ENCODE data around the gene TMEM117. TPM values are rescaled to one million over a fixed set of nuclear protein-coding genes. Genes with fewer than 3 reads are reported as not detected.

Gene TMEM117
- total and polyA plus RNA-seq, 10 of the 15 experiments (the other 5 are each of a cell fraction or from before 2014, with no cell fraction given), result 3.1 to 8.2 (median 6.1) TPM

DNA sequence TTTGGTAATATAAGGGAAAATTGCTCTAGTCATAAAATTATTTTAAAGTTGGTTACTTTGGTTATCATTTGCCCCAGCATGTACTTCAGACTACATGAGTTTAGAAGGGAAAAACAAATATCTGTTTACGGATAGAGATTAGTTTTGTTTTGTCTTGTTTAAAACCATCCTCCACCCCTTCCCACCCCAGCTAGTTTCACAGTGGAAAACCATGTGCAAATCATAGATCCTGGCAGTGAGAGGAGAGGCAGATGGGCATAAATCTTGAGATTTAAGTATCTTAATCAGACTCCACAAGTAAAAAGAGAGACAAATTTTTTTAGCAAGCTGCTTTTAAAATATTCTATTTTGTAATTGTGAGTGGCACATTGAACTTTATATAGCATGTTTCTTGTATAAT is 424.7 kb downstream of the TMEM117 start:
- H4K20me1 ChIP-seq (ENCODE audit: control insufficient read depth, insufficient read depth), result no peaks in the 10 kb centered on the region
- H3K27me3 ChIP-seq (replicated peaks in 1 of 2; ENCODE audit: control insufficient read depth in 2 of 2, insufficient read depth in 2 of 2, low read length in 1 of 2), result no peaks in the 10 kb centered on the region
- 100% methylated on average over 1 of the region's 1 CpG for WGBS (ENCODE audit: insufficient coverage, insufficient replicate concordance, low lambda C conversion rate, missing lambda C conversion rate)
- POLR2A ChIA-PET, result no interaction called here
- H2AFZ ChIP-seq (ENCODE audit: control insufficient read depth, low read depth, low read length), result no peak overlapping the region
- SMC1A ChIA-PET (ENCODE audit: uncharacterized antibody, unreplicated experiment), result interaction anchor here (1.4 to 1.8 kb wide), 2 partner anchors 9 to 10 kb away, joined by 4 to 6 read pairs; no protein-coding TSS in a partner anchor
- H3K4me2 ChIP-seq (ENCODE audit: control insufficient read depth, insufficient read depth), result no peak overlapping the region
- no peaks in the 10 kb centered on the region for H3K4me1 ChIP-seq (ENCODE audit: control insufficient read depth, insufficient read depth, low read length)
- TF ChIP-seq BHLHE40 (IDR thresholded peaks at IDR 0.05; ENCODE audit: borderline replicate concordance in 1 of 2, low read depth in 2 of 2, low read length in 1 of 2) (no peak), EZH2 (IDR thresholded peaks at IDR 0.05; ENCODE audit: borderline replicate concordance, control insufficient read depth, low read depth, low read length) (no peak)
- RAD21 ChIA-PET (ENCODE audit: unreplicated experiment), result no interaction called here
- H3K36me3 ChIP-seq (ENCODE audit: control insufficient read depth in 2 of 2, insufficient read depth in 2 of 2, low read length in 1 of 2), result no peaks in the 10 kb centered on the region
- FAIRE-seq (no peak), DNase-seq (ENCODE audit: low read depth, low spot score) (no peak), ATAC-seq (no peak)
- no TSS peak for BruUV-seq (replicated peaks)
- H3K4me3 ChIP-seq, result no peak overlapping the region
- CTCF ChIA-PET, result interaction anchor here (0.8 kb wide), 1 partner anchor 213 kb away, joined by 3 read pairs; no protein-coding TSS in a partner anchor
- no peaks in the 10 kb centered on the region for H3K79me2 ChIP-seq (ENCODE audit: control insufficient read depth, insufficient read depth, low read length)
- H3K9ac ChIP-seq (ENCODE audit: control insufficient read depth, insufficient read depth, low read length), result no peak overlapping the region
- intact Hi-C loops (cut with micrococcal nuclease; ENCODE audit: unreplicated experiment), result no loop called here
- H3K27ac ChIP-seq (ENCODE audit: control insufficient read depth, insufficient read depth), result no peak overlapping the region
- no peaks in the 10 kb centered on the region for H3K9me3 ChIP-seq (replicated peaks; ENCODE audit: control insufficient read depth, insufficient read depth, low read length)
- in situ Hi-C loops (cut with MboI), result no loop called here

DNA sequence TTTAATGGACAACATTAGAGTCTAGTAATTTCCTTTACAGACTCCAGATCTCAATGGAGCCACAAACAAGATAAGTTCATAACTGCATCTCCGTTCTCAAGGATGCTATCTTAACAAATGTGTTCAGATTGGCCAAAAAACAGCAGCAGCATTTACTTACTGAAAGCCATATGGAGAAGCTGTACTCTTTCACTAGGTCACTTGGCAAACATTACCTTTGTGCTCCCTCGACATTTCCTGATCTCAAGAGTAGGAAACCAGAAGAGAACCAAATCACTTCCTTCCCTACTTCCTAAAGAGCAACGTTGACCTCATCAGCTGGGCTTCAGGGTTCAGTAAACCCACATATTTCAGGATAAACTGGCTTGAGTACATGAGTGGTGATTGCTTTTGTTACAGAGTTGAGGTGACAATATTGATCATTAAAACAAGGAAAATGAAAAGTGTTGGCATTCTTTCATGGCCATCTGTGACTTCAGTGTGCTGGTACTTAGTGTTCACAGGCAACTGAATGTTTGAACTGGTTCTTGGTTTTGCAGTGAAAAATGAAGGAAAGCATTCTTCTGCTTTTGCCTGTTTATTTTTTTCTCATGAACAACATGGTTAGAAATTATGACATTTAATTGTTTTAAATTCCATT is 449.6 kb downstream of the TMEM117 start:
- WGBS (ENCODE audit: insufficient coverage, insufficient replicate concordance, low lambda C conversion rate, missing lambda C conversion rate), result 1% methylated on average over 3 of the region's 3 CpGs
- no peaks in the 10 kb centered on the region for H4K20me1 ChIP-seq (ENCODE audit: control insufficient read depth, insufficient read depth)
- FAIRE-seq, result no peak
- H3K9me3 ChIP-seq (replicated peaks; ENCODE audit: control insufficient read depth, insufficient read depth, low read length), result no peaks in the 10 kb centered on the region
- no peak overlapping the region for H3K27ac ChIP-seq (ENCODE audit: control insufficient read depth, insufficient read depth)
- H3K4me3 ChIP-seq, result no peak overlapping the region
- ChIA-PET POLR2A (no interaction called here), SMC1A (ENCODE audit: uncharacterized antibody, unreplicated experiment) (no interaction called here), CTCF (no interaction called here), RAD21 (ENCODE audit: unreplicated experiment) (no interaction called here)
- intact Hi-C loops (cut with micrococcal nuclease; ENCODE audit: unreplicated experiment), result no loop called here
- no peaks in the 10 kb centered on the region for H3K36me3 ChIP-seq (ENCODE audit: control insufficient read depth in 2 of 2, insufficient read depth in 2 of 2, low read length in 1 of 2)
- TF ChIP-seq KLF5 (IDR thresholded peaks at IDR 0.05; ENCODE audit: partially characterized antibody), result no peak
- DNase-seq (ENCODE audit: low read depth, low spot score), result no peak
- H3K4me2 ChIP-seq (ENCODE audit: control insufficient read depth, insufficient read depth), result no peak overlapping the region
- in situ Hi-C loops (cut with MboI), result no loop called here
- H3K27me3 ChIP-seq (replicated peaks in 1 of 2; ENCODE audit: control insufficient read depth in 2 of 2, insufficient read depth in 2 of 2, low read length in 1 of 2), result no peaks in the 10 kb centered on the region
- no peak overlapping the region for H3K9ac ChIP-seq (ENCODE audit: control insufficient read depth, insufficient read depth, low read length)
- BruUV-seq (replicated peaks), result no TSS peak
- no peak for ATAC-seq
- H3K79me2 ChIP-seq (ENCODE audit: control insufficient read depth, insufficient read depth, low read length), result no peaks in the 10 kb centered on the region
- no peaks in the 10 kb centered on the region for H3K4me1 ChIP-seq (ENCODE audit: control insufficient read depth, insufficient read depth, low read length)
- no peak overlapping the region for H2AFZ ChIP-seq (ENCODE audit: control insufficient read depth, low read depth, low read length)
